ENCODE results near the gene WWC2. TPM values are rescaled to one million over a fixed set of nuclear protein-coding genes. Genes with fewer than 3 reads are reported as not detected.

The WWC2 gene
- total RNA-seq, 1 donor from 2014 or later, result 30.2 TPM

- DNase-seq (ENCODE audit: missing footprints) (no peak), ATAC-seq (no peak)
- intact Hi-C loops (cut with DNase I), result no loop called here
Observed at GRCh38 chr4:183349673-183350072, 250.6 kb downstream of the WWC2 start.

- intact Hi-C loops (cut with DNase I), result no loop called here
- no peak for DNase-seq (ENCODE audit: missing footprints)
- ATAC-seq, result no peak
Observed at GRCh38 chr4:183350317-183351071, 251.4 kb downstream of the WWC2 start.

DNA sequence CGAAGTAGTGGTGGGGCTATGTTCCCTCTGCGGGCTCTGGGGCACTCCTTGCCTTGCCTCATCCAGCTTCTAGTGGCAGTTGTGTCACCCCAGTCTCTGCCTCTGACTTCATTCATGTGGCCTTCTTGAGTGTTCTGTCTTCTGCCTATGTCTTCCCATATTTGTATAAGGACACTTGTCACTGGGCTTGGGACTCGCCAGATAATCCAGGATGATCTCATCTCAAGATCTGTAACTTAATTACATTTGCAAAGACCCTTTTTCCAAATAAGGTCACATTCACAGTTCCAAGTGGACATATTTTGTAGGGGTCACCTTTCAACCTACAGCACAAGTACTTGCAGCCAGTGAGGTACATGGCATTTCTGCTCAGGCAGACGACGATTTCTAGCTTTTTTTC lies 253.5 kb downstream of the WWC2 start:
- no peak for DNase-seq (ENCODE audit: missing footprints)
- no peak for ATAC-seq
- intact Hi-C loops (cut with DNase I), result no loop called here

DNA sequence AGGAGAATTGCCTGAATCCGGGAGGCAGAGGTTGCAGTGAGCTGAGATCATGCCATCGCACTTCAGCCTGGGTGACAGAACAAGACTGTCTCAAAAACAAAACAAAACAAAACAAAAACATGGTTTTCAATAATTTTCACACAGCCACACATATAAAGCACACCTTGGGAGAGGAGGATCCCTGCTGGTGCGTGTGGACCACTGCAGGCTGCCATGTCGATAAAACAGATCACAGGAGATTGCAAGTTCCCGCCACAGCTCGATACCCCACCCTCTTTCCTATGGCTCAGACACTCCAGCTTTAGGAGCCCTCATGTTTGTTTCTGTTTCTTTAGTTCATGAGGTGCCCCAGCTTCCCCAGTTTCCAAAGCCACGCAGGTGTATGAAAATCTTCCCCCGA lies 254.5 kb downstream of the WWC2 start:
- DNase-seq (ENCODE audit: missing footprints) (no peak), ATAC-seq (no peak)
- intact Hi-C loops (cut with DNase I), result no loop called here

- intact Hi-C loops (cut with DNase I), result no loop called here
- ATAC-seq, result no peak
- DNase-seq (ENCODE audit: missing footprints), result no peak
Observed at GRCh38 chr4:183354219-183354618, 255.2 kb downstream of the WWC2 start.

GRCh38 chr4:183355405-183355804 lies 256.3 kb downstream of the WWC2 start:
- intact Hi-C loops (cut with DNase I), result no loop called here
- ATAC-seq, result no peak
- DNase-seq (ENCODE audit: missing footprints), result no peak

- no peak for ATAC-seq
- intact Hi-C loops (cut with DNase I), result no loop called here
- DNase-seq (ENCODE audit: missing footprints), result no peak
Observed at GRCh38 chr4:183356173-183356830, 257.2 kb downstream of the WWC2 start.

- intact Hi-C loops (cut with DNase I), result no loop called here
- DNase-seq (ENCODE audit: missing footprints) (no peak), ATAC-seq (no peak)
Observed at GRCh38 chr4:183356931-183357675, 258.0 kb downstream of the WWC2 start.

DNA sequence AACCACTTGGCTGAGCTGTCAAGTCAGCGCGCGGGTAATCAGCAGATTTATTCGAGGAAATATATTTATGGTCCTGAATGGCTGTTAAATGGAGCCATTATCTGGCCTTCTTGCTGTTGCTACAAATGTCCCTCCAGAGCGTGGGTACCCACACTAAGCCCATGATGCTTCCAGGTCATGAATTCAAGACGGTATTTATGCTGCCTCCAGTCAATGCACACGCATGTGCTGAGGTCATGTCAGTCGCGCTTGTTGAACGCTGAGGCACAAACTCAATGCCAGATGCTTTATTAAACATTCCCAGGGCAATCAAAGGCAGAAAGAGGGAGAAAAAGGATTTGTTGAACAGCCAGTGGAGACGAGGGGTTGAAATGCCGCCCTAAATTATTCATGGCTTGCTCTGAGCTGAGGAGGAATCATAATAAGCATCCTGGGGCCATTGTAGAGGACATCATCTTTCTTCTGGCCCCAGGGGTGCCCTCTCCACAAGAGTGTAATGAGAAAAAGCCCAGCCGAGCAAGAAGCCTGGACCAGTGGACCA lies 259.2 kb downstream of the WWC2 start:
- ATAC-seq (no peak), DNase-seq (ENCODE audit: missing footprints) (no peak)
- intact Hi-C loops (cut with DNase I), result no loop called here

GRCh38 chr4:183360161-183360919 lies 261.3 kb downstream of the WWC2 start:
- ATAC-seq, result no peak
- intact Hi-C loops (cut with DNase I), result no loop called here
- DNase-seq (ENCODE audit: missing footprints), result no peak

- DNase-seq (ENCODE audit: missing footprints) (no peak), ATAC-seq (no peak)
- intact Hi-C loops (cut with DNase I), result no loop called here
Observed at GRCh38 chr4:183362036-183362435, 263.0 kb downstream of the WWC2 start.

- ATAC-seq (no peak), DNase-seq (ENCODE audit: missing footprints) (no peak)
- intact Hi-C loops (cut with DNase I), result no loop called here
Observed at GRCh38 chr4:183362916-183363542, 264.0 kb downstream of the WWC2 start.

DNA sequence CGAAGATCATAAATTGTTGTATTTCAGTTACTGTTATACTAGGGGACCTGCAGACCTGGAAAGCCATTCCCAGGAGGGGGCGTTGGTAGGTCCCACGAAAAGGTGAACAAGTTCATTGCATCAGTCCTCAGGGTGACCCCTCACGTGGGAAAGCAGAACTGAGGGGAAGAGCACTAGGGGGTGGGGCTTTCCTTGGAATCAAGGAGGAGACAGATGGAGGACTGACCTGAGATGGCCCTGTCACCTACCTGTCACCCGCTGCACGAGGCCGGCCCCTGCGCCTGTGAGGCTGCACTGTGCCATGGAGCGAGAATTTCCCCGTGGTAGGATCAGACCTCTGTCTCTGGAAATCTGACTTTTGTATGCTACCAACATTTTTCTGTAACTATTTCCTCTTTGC lies 265.0 kb downstream of the WWC2 start:
- DNase-seq (ENCODE audit: missing footprints) (no peak), ATAC-seq (no peak)
- intact Hi-C loops (cut with DNase I), result no loop called here

- no peak for DNase-seq (ENCODE audit: missing footprints)
- intact Hi-C loops (cut with DNase I), result no loop called here
- ATAC-seq, result no peak
Observed at GRCh38 chr4:183366206-183366835, 267.3 kb downstream of the WWC2 start.

DNA sequence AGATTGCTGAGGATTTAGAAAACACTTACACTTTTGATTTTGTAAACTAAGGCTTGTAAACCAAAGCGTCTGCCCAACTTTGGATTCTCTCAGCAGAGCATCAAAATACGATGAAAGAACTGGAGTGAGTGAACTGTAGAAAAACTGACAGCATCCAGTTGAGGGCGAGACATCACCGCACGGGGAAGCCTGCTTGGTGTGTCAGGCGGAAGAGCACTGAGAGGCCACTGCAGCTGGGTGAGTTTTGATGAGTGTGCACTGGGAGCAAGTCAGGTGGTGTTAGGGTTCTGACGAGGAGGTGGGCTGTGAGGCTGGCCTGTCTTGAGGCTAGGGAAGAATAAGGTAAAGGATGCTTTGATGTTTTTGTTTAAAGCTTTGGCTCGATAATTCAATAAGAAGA lies 270.0 kb downstream of the WWC2 start:
- DNase-seq (ENCODE audit: missing footprints) (no peak), ATAC-seq (no peak)
- intact Hi-C loops (cut with DNase I), result no loop called here

All from Right ventricle myocardium inferior (tissue), 1 donor.